MM.1S (cell line): Measurements from ENCODE around the gene ELMO1.

ENCODE experiments used
- DNase-seq: peaks from one replicate; pipeline ENCODE4 v3.0.0-alpha.2; 2015
- H2AFZ ChIP-seq: fragments of 300-600 bp; sonication (generic); 2 replicates; pipeline ENCODE4 v1.6.0; 2016; ENCODE audit warnings: antibody characterized with exemption, low read length
- H3F3A ChIP-seq: fragments of 300-600 bp; sonication (generic); 2 replicates; pipeline ENCODE4 v1.6.1; 2016; ENCODE audit warnings: mild to moderate bottlenecking, antibody characterized with exemption, low read length, moderate library complexity, mixed read lengths; ENCODE audit not compliant: insufficient read depth
- H3K27ac ChIP-seq: fragments of 300-600 bp; sonication (generic); 2 replicates; pipeline ENCODE4 v1.5.1; 2016; ENCODE audit warnings: mild to moderate bottlenecking, low read length
- H3K27me3 ChIP-seq: fragments of 300-600 bp; sonication (generic); replicated peaks from 2 replicates; pipeline ENCODE4 v1.6.0; 2016; ENCODE audit warnings: low read length; ENCODE audit not compliant: insufficient read depth
- H3K36me3 ChIP-seq: fragments of 300-600 bp; sonication (generic); replicated peaks from 2 replicates; pipeline ENCODE4 v1.6.1; 2016; ENCODE audit warnings: mild to moderate bottlenecking, low read length, mixed read lengths; ENCODE audit not compliant: insufficient read depth
- H3K4me1 ChIP-seq: fragments of 300-600 bp; sonication (generic); 2 replicates; pipeline ENCODE4 v1.6.1; 2016; ENCODE audit warnings: low read length, mixed read lengths
- H3K4me2 ChIP-seq: fragments of 300-600 bp; sonication (generic); 2 replicates; pipeline ENCODE4 v1.6.0; 2016; ENCODE audit warnings: low read depth, low read length
- H3K4me3 ChIP-seq: fragments of 300-600 bp; sonication (generic); 2 replicates; pipeline ENCODE4 v1.5.1; 2016; ENCODE audit warnings: low read length, mixed read lengths
- H3K79me2 ChIP-seq: fragments of 300-600 bp; sonication (generic); 2 replicates; pipeline ENCODE4 v1.6.1; 2016; ENCODE audit warnings: mixed run types, low read length, mixed read lengths
- H3K9ac ChIP-seq: fragments of 300-600 bp; sonication (generic); 2 replicates; pipeline ENCODE4 v1.6.1; 2016; ENCODE audit warnings: low read length, mixed read lengths
- H3K9me2 ChIP-seq: fragments of 300-600 bp; sonication (generic); replicated peaks from 2 replicates; pipeline ENCODE4 v1.6.1; 2016; ENCODE audit warnings: mild to moderate bottlenecking, low read length, mixed read lengths; ENCODE audit not compliant: insufficient read depth
- H3K9me3 ChIP-seq: fragments of 300-600 bp; sonication (generic); replicated peaks from 2 replicates; pipeline ENCODE4 v1.6.1; 2016; ENCODE audit warnings: mild to moderate bottlenecking, low read length, mixed read lengths; ENCODE audit not compliant: insufficient read depth
- H4K20me1 ChIP-seq: fragments of 300-600 bp; sonication (generic); 2 replicates; pipeline ENCODE4 v1.6.1; 2016; ENCODE audit warnings: mild to moderate bottlenecking, low read length, moderate library complexity, mixed read lengths; ENCODE audit not compliant: insufficient read depth
- EZH2 ChIP-seq: fragments of 300-600 bp; sonication (generic); optimal IDR thresholded peaks from 2 replicates; pipeline ENCODE3; 2017; ENCODE audit warnings: low read depth, mild to moderate bottlenecking, antibody characterized with exemption, low read length, mixed read lengths
- EZH2phosphoT487 ChIP-seq: fragments of 300-600 bp; sonication (generic); IDR thresholded peaks from 2 replicates; pipeline ENCODE4 v1.6.1; 2018; ENCODE audit warnings: antibody characterized with exemption, low read length
- TF ChIP-seq, protein P1 (sequence below): fragments of 300-600 bp; sonication (generic); IDR thresholded peaks from 2 replicates; pipeline ENCODE4 v1.5.1; 2016; ENCODE audit warnings: antibody characterized with exemption, low read length, mixed read lengths

Gene ELMO1

DNA sequence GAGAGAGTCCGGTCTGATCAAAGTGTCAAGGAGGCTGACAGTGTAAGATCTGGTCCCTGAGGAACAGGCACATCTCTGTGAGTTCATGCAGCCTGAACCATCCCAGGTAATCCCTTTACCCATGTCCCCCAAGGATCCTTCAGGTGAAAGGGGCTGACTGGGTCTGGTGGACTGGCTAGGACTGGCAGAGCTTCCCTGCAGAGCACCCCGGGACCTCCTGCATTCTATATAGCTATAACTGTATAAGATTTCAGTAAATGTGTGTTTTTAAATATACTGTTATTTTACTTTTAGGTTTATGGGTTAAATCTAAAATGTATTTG, 246.8 kb downstream of the ELMO1 start:
- no peaks in the 10 kb centered on the region for H4K20me1 ChIP-seq
- no peak overlapping the region for H3K27ac ChIP-seq
- no peak overlapping the region for H2AFZ ChIP-seq
- peaks cover 1% of the 10 kb centered on the region; the same call in 1 of the 2 replicates for H3K36me3 ChIP-seq
- H3K9me3 ChIP-seq, result no peaks in the 10 kb centered on the region
- H3K4me3 ChIP-seq, result no peak overlapping the region
- no peaks in the 10 kb centered on the region for H3K27me3 ChIP-seq
- peaks cover 28% of the 10 kb centered on the region for H3K4me1 ChIP-seq
- DNase-seq, result no peak
- peaks cover 27% of the 10 kb centered on the region for H3K79me2 ChIP-seq
- H3F3A ChIP-seq, result peaks cover 21% of the 10 kb centered on the region
- H3K4me2 ChIP-seq, result no peak overlapping the region
- no peak overlapping the region for H3K9ac ChIP-seq
- no peak for TF ChIP-seq EZH2
- no peak for TF ChIP-seq EZH2phosphoT487
- TF ChIP-seq, protein P1, sequence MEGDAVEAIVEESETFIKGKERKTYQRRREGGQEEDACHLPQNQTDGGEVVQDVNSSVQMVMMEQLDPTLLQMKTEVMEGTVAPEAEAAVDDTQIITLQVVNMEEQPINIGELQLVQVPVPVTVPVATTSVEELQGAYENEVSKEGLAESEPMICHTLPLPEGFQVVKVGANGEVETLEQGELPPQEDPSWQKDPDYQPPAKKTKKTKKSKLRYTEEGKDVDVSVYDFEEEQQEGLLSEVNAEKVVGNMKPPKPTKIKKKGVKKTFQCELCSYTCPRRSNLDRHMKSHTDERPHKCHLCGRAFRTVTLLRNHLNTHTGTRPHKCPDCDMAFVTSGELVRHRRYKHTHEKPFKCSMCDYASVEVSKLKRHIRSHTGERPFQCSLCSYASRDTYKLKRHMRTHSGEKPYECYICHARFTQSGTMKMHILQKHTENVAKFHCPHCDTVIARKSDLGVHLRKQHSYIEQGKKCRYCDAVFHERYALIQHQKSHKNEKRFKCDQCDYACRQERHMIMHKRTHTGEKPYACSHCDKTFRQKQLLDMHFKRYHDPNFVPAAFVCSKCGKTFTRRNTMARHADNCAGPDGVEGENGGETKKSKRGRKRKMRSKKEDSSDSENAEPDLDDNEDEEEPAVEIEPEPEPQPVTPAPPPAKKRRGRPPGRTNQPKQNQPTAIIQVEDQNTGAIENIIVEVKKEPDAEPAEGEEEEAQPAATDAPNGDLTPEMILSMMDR, result no peak
- H3K9me2 ChIP-seq, result no peaks in the 10 kb centered on the region

GRCh38 chr7:37201003-37201875, 247.4 kb downstream of the ELMO1 start:
- peaks cover 4% of the 10 kb centered on the region; the same call in 1 of the 2 replicates for H3K36me3 ChIP-seq
- H3F3A ChIP-seq, result peaks cover 17% of the 10 kb centered on the region
- H4K20me1 ChIP-seq, result no peaks in the 10 kb centered on the region
- no peak overlapping the region for H2AFZ ChIP-seq
- no peak overlapping the region for H3K27ac ChIP-seq
- peaks cover 21% of the 10 kb centered on the region for H3K79me2 ChIP-seq
- H3K9ac ChIP-seq, result no peak overlapping the region
- peaks cover 22% of the 10 kb centered on the region for H3K4me1 ChIP-seq
- H3K9me3 ChIP-seq, result no peaks in the 10 kb centered on the region
- H3K9me2 ChIP-seq, result no peaks in the 10 kb centered on the region
- H3K4me3 ChIP-seq, result no peak overlapping the region
- H3K27me3 ChIP-seq, result no peaks in the 10 kb centered on the region
- TF ChIP-seq, protein P1, result peak; percentile 91
- TF ChIP-seq EZH2, result no peak
- no peak overlapping the region for H3K4me2 ChIP-seq
- peak; percentile 69 for DNase-seq

DNA sequence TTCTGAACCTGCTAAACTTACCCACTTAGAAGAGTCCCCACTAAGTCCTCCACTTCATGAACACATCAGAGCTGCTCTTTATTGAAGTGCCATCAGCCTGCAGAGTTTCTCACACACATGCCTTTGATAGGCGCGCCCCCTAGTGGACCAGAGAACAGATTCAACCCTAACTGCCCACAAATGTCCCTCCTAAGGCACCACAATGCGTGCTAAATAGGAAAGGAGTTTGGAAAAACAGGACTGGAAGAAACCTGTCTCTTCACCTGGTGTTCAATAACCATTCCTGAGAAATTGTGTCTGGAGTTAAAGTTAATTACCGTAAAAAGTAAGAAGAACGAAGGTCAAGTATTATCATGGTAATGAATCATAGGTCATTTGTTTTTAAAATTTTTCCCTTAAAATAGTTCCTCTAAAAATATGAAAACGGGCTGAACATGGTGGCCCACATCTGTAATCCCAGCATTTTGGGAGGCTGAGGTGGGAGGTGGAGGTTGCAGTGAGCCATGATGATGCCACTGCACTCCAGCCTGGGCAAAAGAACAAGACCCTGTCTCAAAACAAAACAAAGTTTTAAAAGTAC, 249.7 kb downstream of the ELMO1 start:
- Histone ChIP-seq H2AFZ (no peak overlapping the region), H3K9me2 (no peaks in the 10 kb centered on the region), H3K4me3 (no peak overlapping the region), H3K9ac (no peak overlapping the region), H3K79me2 (peaks cover 19% of the 10 kb centered on the region), H3K4me2 (no peak overlapping the region), H3K27ac (no peak overlapping the region), H3K4me1 (peaks cover 7% of the 10 kb centered on the region), H4K20me1 (no peaks in the 10 kb centered on the region), H3K36me3 (peaks cover 7% of the 10 kb centered on the region; the same call in 1 of the 2 replicates), H3F3A (no peaks in the 10 kb centered on the region), H3K27me3 (no peaks in the 10 kb centered on the region), H3K9me3 (no peaks in the 10 kb centered on the region)
- peak; percentile 58 for DNase-seq
- TF ChIP-seq EZH2 (no peak), EZH2phosphoT487 (no peak)
- TF ChIP-seq, protein P1, result peak; percentile 88
